Muscle layer of duodenum (tissue), 2 donors: ENCODE measurements around the gene ZSCAN16.
A peak's percentile ranks its signal among the peaks of the same experiment; 100 is the strongest.
"Not testable (repeated sequence)": the region's sequence is repeated elsewhere in the genome, so short reads cannot be mapped to it uniquely, and the experiment has no call there.

Experiments used
- H3K27ac ChIP-seq: one replicate; pipeline ENCODE4 v1.7.0; 2013; ENCODE audit warnings: mild to moderate bottlenecking, low read length
- H3K27me3 ChIP-seq: one replicate; pipeline ENCODE4 v1.7.0; 2013; ENCODE audit warnings: low read depth, mild to moderate bottlenecking, control low read depth, low read length
- H3K36me3 ChIP-seq, 2 donors: one replicate each; pipeline ENCODE4 v1.7.0; 2013; ENCODE audit warnings: low read length in 2 of 2, control low read depth in 1 of 2, mild to moderate bottlenecking in 1 of 2; ENCODE audit not compliant: insufficient read depth in 2 of 2, control insufficient read depth in 1 of 2
- H3K4me1 ChIP-seq, 2 donors: one replicate each; pipeline ENCODE4 v1.7.0; 2013; ENCODE audit warnings: low read length in 2 of 2, mild to moderate bottlenecking in 2 of 2, control low read depth in 1 of 2, moderate library complexity in 1 of 2; ENCODE audit not compliant: insufficient read depth in 2 of 2, control insufficient read depth in 1 of 2
- H3K4me3 ChIP-seq, 2 donors: one replicate each; pipeline ENCODE4 v1.7.0; 2013; ENCODE audit warnings: low read length in 2 of 2, low read depth in 1 of 2, mild to moderate bottlenecking in 1 of 2
- H3K9me3 ChIP-seq, 2 donors: one replicate each; pipeline ENCODE4 v1.7.0; 2013; ENCODE audit warnings: low read length in 2 of 2, control low read depth in 1 of 2, mild to moderate bottlenecking in 1 of 2; ENCODE audit not compliant: control insufficient read depth in 1 of 2
- donor health status: healthy.

ZSCAN16 gene

GRCh38 chr6:28124350-28124970 is at the start of gene ZSCAN16:
Gene ZSCAN16 (plus strand): TSS chr6:28124609. CDS start chr6:28125444, 835 bp downstream.
- Histone ChIP-seq H3K9me3 (no peaks in the 10 kb centered on the region), H3K4me3 (peak within 1 kb of the TSS; percentile 84 to 86), H3K4me1 (peaks cover 0 to 20% of the 10 kb centered on the region in 2 donors), H3K27ac (peak within 1 kb of the TSS; percentile 67), H3K36me3 (peaks cover 9 to 16% of the 10 kb centered on the region in 2 donors), H3K27me3 (no peaks in the 10 kb centered on the region)

GRCh38 chr6:28078050-28078449 is 46.4 kb upstream of the ZSCAN16 start:
- Histone ChIP-seq H3K9me3 (no peaks in the 10 kb centered on the region), H3K36me3 (no peaks in the 10 kb centered on the region), H3K27me3 (no peaks in the 10 kb centered on the region), H3K4me3 (no peak overlapping the region), H3K4me1 (peaks cover 0 to 4% of the 10 kb centered on the region in 2 donors), H3K27ac (no peak overlapping the region)

DNA sequence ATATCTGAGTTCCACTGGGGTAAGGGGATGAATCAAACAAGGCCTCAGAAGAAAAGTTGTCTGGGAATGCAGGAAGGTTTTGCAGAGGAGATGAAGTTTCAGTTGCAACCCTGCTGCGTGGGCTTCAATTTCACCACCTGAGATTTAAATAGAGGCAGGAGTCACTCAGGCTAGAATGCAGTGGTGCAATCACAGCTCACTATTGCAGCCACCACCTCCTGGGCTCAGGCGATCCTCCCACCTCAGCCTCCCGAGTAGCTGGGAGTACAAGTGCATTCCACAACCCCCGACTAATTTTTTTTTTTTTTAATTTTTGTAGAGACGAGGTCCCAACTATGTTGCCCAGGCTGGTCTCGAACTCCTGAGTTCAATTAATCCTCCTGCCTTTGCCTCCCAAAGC is 45.6 kb upstream of the ZSCAN16 start:
- Histone ChIP-seq H3K36me3 (no peaks in the 10 kb centered on the region), H3K4me3 (no peak overlapping the region), H3K27me3 (no peaks in the 10 kb centered on the region), H3K9me3 (no peaks in the 10 kb centered on the region), H3K27ac (no peak overlapping the region), H3K4me1 (peaks cover 0 to 4% of the 10 kb centered on the region in 2 donors)

DNA sequence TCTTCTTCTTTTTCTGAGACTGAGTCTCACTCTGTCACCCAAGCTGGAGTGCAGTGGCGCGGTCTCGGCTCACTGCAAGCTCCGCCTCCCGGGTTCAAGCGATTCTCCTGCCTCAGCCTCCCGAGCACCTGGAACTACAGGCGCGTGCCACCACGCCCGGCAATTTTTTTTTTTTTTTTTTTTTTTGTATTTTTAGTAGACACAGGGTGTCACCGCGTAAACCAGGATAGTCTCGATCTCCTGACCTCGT is 44.1 kb upstream of the ZSCAN16 start, which contains the start of gene ZNF165:
Gene ZNF165 (plus strand): TSS at position 188 of the 250 bp plus-strand sequence. CDS start 4,913 bp downstream, outside the sequence.
- H3K9me3 ChIP-seq, H3K4me1 ChIP-seq, H3K36me3 ChIP-seq, H3K27me3 ChIP-seq: not testable (repeated sequence)
- Histone ChIP-seq H3K27ac (peak within 1 kb of the TSS; percentile 95), H3K4me3 (peak within 1 kb of the TSS; percentile 85 to 97)

DNA sequence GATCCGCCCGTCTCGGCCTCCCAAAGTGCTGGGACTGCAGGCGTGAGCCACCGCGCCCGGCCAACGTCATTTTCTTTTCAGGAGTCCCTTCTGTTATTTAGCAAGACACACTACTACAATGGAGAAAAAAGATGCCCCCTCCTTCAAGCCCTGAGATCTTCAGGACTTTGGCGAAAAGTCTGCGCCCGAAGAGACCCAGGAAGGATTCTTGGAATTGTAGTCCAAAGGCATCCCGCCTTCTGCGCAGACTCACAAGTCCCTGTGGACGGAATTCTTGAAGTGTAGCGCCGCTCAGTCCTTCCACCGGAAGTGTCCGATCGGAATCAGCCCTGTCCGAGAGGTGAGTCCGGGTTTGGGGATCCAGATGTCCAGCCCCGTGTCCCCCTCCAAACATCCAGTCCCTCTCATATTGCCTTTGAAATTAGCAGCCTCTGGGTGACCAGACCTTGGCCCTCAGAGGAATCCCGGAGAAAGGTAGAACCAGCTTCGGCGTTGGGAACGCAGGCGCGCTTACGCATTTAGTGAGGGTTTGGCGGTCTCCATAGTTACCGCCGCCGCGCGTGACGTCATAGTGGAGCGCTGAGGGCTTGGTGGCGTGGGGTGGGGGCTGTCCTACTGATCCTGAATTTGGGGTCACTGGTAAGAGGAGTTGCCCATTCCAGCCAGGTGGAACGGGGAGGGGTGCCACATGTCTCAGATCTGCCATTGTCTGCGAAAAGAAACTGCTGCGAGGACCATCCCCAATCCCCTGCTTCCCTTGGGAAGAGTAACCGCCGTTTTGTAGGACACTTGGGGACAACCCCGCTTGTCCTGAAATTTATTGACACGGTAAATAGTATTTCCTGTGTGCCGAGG is 43.6 kb upstream of the ZSCAN16 start:
- H3K27ac ChIP-seq: peak overlapping the region; percentile 95
- H3K9me3 ChIP-seq: no peaks in the 10 kb centered on the region
- peaks cover 0 to 4% of the 10 kb centered on the region in 2 donors for H3K4me1 ChIP-seq
- H3K36me3 ChIP-seq: peaks cover 0 to 5% of the 10 kb centered on the region in 2 donors
- no peaks in the 10 kb centered on the region for H3K27me3 ChIP-seq
- peak overlapping the region; percentile 85 to 97 for H3K4me3 ChIP-seq

DNA sequence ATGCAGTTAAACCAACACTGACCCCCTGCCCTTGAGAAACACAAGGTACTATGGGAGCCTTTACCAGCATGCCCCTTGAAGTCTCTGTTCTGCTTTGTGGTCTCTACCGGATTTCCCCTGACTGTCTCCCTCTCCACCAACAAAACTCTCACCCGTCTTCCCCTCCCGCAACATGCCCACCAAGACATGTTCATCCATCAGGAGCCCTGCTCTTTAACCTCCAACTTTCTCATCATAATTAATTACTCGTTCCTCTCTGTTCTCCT is 43.0 kb upstream of the ZSCAN16 start:
- H3K27ac ChIP-seq: peak overlapping the region; percentile 95
- H3K4me3 ChIP-seq: peak overlapping the region; percentile 85 to 97
- peaks cover 0 to 4% of the 10 kb centered on the region in 2 donors for H3K4me1 ChIP-seq
- H3K9me3 ChIP-seq: no peaks in the 10 kb centered on the region
- H3K27me3 ChIP-seq: no peaks in the 10 kb centered on the region
- peaks cover 0 to 9% of the 10 kb centered on the region in 2 donors for H3K36me3 ChIP-seq

- peaks cover 5 to 9% of the 10 kb centered on the region in 2 donors for H3K36me3 ChIP-seq
- H3K9me3 ChIP-seq: no peaks in the 10 kb centered on the region
- no peak overlapping the region for H3K27ac ChIP-seq
- peaks cover 0 to 4% of the 10 kb centered on the region in 2 donors for H3K4me1 ChIP-seq
- no peaks in the 10 kb centered on the region for H3K27me3 ChIP-seq
- no peak overlapping the region for H3K4me3 ChIP-seq
Observed at GRCh38 chr6:28082939-28083338, 41.5 kb upstream of the ZSCAN16 start.

GRCh38 chr6:28089054-28089453 is 35.4 kb upstream of the ZSCAN16 start:
- no peak overlapping the region for H3K4me3 ChIP-seq
- H3K27ac ChIP-seq: no peak overlapping the region
- peaks cover 19 to 22% of the 10 kb centered on the region in 2 donors for H3K36me3 ChIP-seq
- H3K4me1 ChIP-seq: no peaks in the 10 kb centered on the region
- no peaks in the 10 kb centered on the region for H3K27me3 ChIP-seq
- peaks cover 3 to 15% of the 10 kb centered on the region in 2 donors for H3K9me3 ChIP-seq

DNA sequence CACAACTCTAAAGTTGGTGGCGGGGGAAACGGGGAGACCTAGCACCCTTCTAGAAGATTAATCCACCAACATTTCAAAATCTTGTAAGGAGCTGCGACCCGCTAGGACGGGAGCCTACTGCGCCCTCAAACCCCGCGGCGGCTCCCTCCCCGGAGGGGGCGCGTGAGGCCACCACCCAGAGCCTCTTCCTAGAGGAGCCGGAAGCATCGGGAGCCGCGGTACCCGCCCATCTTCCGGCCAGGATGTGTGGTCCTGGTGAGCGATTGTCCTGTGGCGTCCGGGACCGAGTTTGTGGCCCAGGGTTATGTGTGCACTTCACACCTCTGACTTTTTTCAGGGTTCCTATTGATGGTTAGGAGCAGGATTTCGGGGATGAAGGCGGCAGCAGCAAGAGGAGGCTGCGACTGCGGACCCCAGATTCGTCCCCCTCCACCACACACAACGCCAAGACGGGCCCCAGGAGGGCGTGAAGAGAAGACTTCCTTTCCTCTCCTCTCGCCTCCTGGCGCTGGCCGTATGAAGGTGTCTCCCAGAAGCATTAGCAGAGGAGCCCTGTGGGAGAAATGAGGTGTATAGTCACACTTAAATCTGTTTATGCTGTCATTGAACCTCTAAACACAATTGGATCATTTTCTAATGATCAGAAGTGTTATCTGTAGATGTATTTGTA is 33.4 kb upstream of the ZSCAN16 start:
- Histone ChIP-seq H3K36me3 (peaks cover 15 to 19% of the 10 kb centered on the region in 2 donors), H3K4me1 (no peaks in the 10 kb centered on the region), H3K4me3 (peak overlapping the region; percentile 5 to 58), H3K9me3 (peaks cover 3 to 15% of the 10 kb centered on the region in 2 donors), H3K27me3 (no peaks in the 10 kb centered on the region), H3K27ac (no peak overlapping the region)

- not testable (repeated sequence) for H3K4me1 ChIP-seq, H3K9me3 ChIP-seq
Observed at GRCh38 chr6:28102222-28102621, 22.2 kb upstream of the ZSCAN16 start.

GRCh38 chr6:28102699-28103098 is 21.7 kb upstream of the ZSCAN16 start:
- not testable (repeated sequence) for H3K27me3 ChIP-seq, H3K9me3 ChIP-seq, H3K27ac ChIP-seq, H3K4me1 ChIP-seq, H3K36me3 ChIP-seq, H3K4me3 ChIP-seq

More at GRCh38 chr6:28102222-28102621, 22.2 kb upstream of the ZSCAN16 start:
- not testable (repeated sequence) for H3K36me3 ChIP-seq, H3K27ac ChIP-seq, H3K27me3 ChIP-seq, H3K4me3 ChIP-seq
